ENCODE data around the gene ME3.

ME3 gene
- total RNA-seq, result 0 to 14.1 (median 1.2) reads per million in 9 experiments

- no peaks in the 10 kb centered on the region for H3K9me3 Mint-ChIP-seq
- peak within 1 kb of the TSS; percentile 78 to 82 for H3K4me3 Mint-ChIP-seq
- no peaks in the 10 kb centered on the region for H3K36me3 Mint-ChIP-seq (ENCODE audit: insufficient read depth)
- peaks cover 3 to 9% of the 10 kb centered on the region in 2 donors for H3K4me1 Mint-ChIP-seq (ENCODE audit: low read depth in 2 of 2)
- ATAC-seq (replicated peaks) (peak; percentile 86), DNase-seq (peak; percentile 27 to 51 (median 30))
- peak within 1 kb of the TSS; percentile 27 to 76 for H3K27ac Mint-ChIP-seq
- peaks cover 6 to 43% of the 10 kb centered on the region in 2 donors for H3K27me3 Mint-ChIP-seq
These were observed at the start of gene ME3 for GRCh38 chr11:86672007-86672621. Gene ME3, minus strand, starts transcription at chr11:86672616.

GRCh38 chr11:86722006-86722405, 49.6 kb upstream of the ME3 start:
- no peak for DNase-seq

GRCh38 chr11:86720546-86720945, 48.1 kb upstream of the ME3 start:
- ATAC-seq (replicated peaks) (no peak), DNase-seq (no peak)
- H3K27me3 Mint-ChIP-seq, result peaks cover 20 to 30% of the 10 kb centered on the region in 2 donors
- H3K36me3 Mint-ChIP-seq (ENCODE audit: insufficient read depth), result peaks cover 4% of the 10 kb centered on the region
- H3K9me3 Mint-ChIP-seq, result peaks cover 4 to 14% of the 10 kb centered on the region in 2 donors
- no peak overlapping the region for H3K27ac Mint-ChIP-seq
- H3K4me1 Mint-ChIP-seq (ENCODE audit: low read depth in 2 of 2), result no peaks in the 10 kb centered on the region
- no peak overlapping the region for H3K4me3 Mint-ChIP-seq

More at GRCh38 chr11:86722006-86722405, 49.6 kb upstream of the ME3 start:
- no peak for ATAC-seq (replicated peaks)
- Mint-ChIP-seq H3K27me3 (peaks cover 20 to 30% of the 10 kb centered on the region in 2 donors), H3K9me3 (peaks cover 4 to 14% of the 10 kb centered on the region in 2 donors), H3K4me1 (ENCODE audit: low read depth in 2 of 2) (no peaks in the 10 kb centered on the region), H3K36me3 (ENCODE audit: insufficient read depth) (peaks cover 4% of the 10 kb centered on the region), H3K27ac (no peak overlapping the region), H3K4me3 (no peak overlapping the region)

- ATAC-seq (replicated peaks) (no peak), DNase-seq (no peak)
- Mint-ChIP-seq H3K36me3 (ENCODE audit: insufficient read depth) (peaks cover 4% of the 10 kb centered on the region), H3K4me3 (no peak overlapping the region), H3K4me1 (ENCODE audit: low read depth in 2 of 2) (no peaks in the 10 kb centered on the region), H3K27me3 (peaks cover 20 to 30% of the 10 kb centered on the region in 2 donors), H3K27ac (no peak overlapping the region), H3K9me3 (peaks cover 4 to 14% of the 10 kb centered on the region in 2 donors)
These were observed 47.5 kb upstream of the ME3 start for GRCh38 chr11:86719781-86720463.

GRCh38 chr11:86718999-86719398, 46.6 kb upstream of the ME3 start:
- Mint-ChIP-seq H3K4me3 (no peak overlapping the region), H3K36me3 (ENCODE audit: insufficient read depth) (peaks cover 4% of the 10 kb centered on the region), H3K27me3 (peaks cover 20 to 30% of the 10 kb centered on the region in 2 donors), H3K4me1 (ENCODE audit: low read depth in 2 of 2) (no peaks in the 10 kb centered on the region), H3K27ac (no peak overlapping the region), H3K9me3 (peaks cover 4 to 14% of the 10 kb centered on the region in 2 donors)
- ATAC-seq (replicated peaks), result no peak
- DNase-seq, result no peak

GRCh38 chr11:86718521-86718920, 46.1 kb upstream of the ME3 start:
- no peak overlapping the region for H3K4me3 Mint-ChIP-seq
- peaks cover 4% of the 10 kb centered on the region for H3K36me3 Mint-ChIP-seq (ENCODE audit: insufficient read depth)
- no peak overlapping the region for H3K27ac Mint-ChIP-seq
- ATAC-seq (replicated peaks) (no peak), DNase-seq (no peak)
- peaks cover 4 to 14% of the 10 kb centered on the region in 2 donors for H3K9me3 Mint-ChIP-seq
- peaks cover 20 to 30% of the 10 kb centered on the region in 2 donors for H3K27me3 Mint-ChIP-seq
- H3K4me1 Mint-ChIP-seq (ENCODE audit: low read depth in 2 of 2), result no peaks in the 10 kb centered on the region

GRCh38 chr11:86717817-86718501, 45.5 kb upstream of the ME3 start:
- no peak overlapping the region for H3K27ac Mint-ChIP-seq
- H3K27me3 Mint-ChIP-seq, result peaks cover 20 to 30% of the 10 kb centered on the region in 2 donors
- peaks cover 2 to 14% of the 10 kb centered on the region in 2 donors for H3K9me3 Mint-ChIP-seq
- peaks cover 4% of the 10 kb centered on the region for H3K36me3 Mint-ChIP-seq (ENCODE audit: insufficient read depth)
- H3K4me1 Mint-ChIP-seq (ENCODE audit: low read depth in 2 of 2), result no peaks in the 10 kb centered on the region
- H3K4me3 Mint-ChIP-seq, result no peak overlapping the region
- ATAC-seq (replicated peaks) (no peak), DNase-seq (no peak)

- Mint-ChIP-seq H3K27me3 (peaks cover 9 to 20% of the 10 kb centered on the region in 2 donors), H3K4me1 (ENCODE audit: low read depth in 2 of 2) (no peaks in the 10 kb centered on the region), H3K36me3 (ENCODE audit: insufficient read depth) (no peaks in the 10 kb centered on the region), H3K4me3 (no peak overlapping the region), H3K27ac (no peak overlapping the region), H3K9me3 (peaks cover 0 to 7% of the 10 kb centered on the region in 2 donors)
- DNase-seq, result no peak
- no peak for ATAC-seq (replicated peaks)
These were observed 43.2 kb upstream of the ME3 start for GRCh38 chr11:86715611-86716010.

GRCh38 chr11:86713552-86713951, 41.1 kb upstream of the ME3 start:
- H3K4me3 Mint-ChIP-seq, result no peak overlapping the region
- peaks cover 13 to 18% of the 10 kb centered on the region in 2 donors for H3K27me3 Mint-ChIP-seq
- peaks cover 2 to 10% of the 10 kb centered on the region in 2 donors for H3K9me3 Mint-ChIP-seq
- no peaks in the 10 kb centered on the region for H3K4me1 Mint-ChIP-seq (ENCODE audit: low read depth in 2 of 2)
- no peak for ATAC-seq (replicated peaks)
- DNase-seq, result no peak
- no peak overlapping the region for H3K27ac Mint-ChIP-seq
- H3K36me3 Mint-ChIP-seq (ENCODE audit: insufficient read depth), result no peaks in the 10 kb centered on the region

GRCh38 chr11:86710936-86711335, 38.5 kb upstream of the ME3 start:
- Mint-ChIP-seq H3K27me3 (peaks cover 14 to 27% of the 10 kb centered on the region in 2 donors), H3K36me3 (ENCODE audit: insufficient read depth) (no peaks in the 10 kb centered on the region)
- ATAC-seq (replicated peaks), result no peak

GRCh38 chr11:86708669-86709068, 36.3 kb upstream of the ME3 start:
- DNase-seq (no peak), ATAC-seq (replicated peaks) (no peak)
- Mint-ChIP-seq H3K9me3 (peaks cover 2 to 10% of the 10 kb centered on the region in 2 donors), H3K27ac (no peak overlapping the region), H3K4me3 (no peak overlapping the region), H3K27me3 (peaks cover 28 to 41% of the 10 kb centered on the region in 2 donors), H3K4me1 (ENCODE audit: low read depth in 2 of 2) (no peaks in the 10 kb centered on the region), H3K36me3 (ENCODE audit: insufficient read depth) (no peaks in the 10 kb centered on the region)

More at GRCh38 chr11:86710936-86711335, 38.5 kb upstream of the ME3 start:
- Mint-ChIP-seq H3K27ac (no peak overlapping the region), H3K4me1 (ENCODE audit: low read depth in 2 of 2) (no peaks in the 10 kb centered on the region), H3K4me3 (no peak overlapping the region), H3K9me3 (peaks cover 2 to 10% of the 10 kb centered on the region in 2 donors)
- DNase-seq, result no peak

GRCh38 chr11:86706338-86707131, 34.1 kb upstream of the ME3 start:
- Mint-ChIP-seq H3K27me3 (peaks cover 28 to 41% of the 10 kb centered on the region in 2 donors), H3K27ac (no peak overlapping the region), H3K4me1 (ENCODE audit: low read depth in 2 of 2) (no peaks in the 10 kb centered on the region), H3K36me3 (ENCODE audit: insufficient read depth) (no peaks in the 10 kb centered on the region), H3K4me3 (no peak overlapping the region), H3K9me3 (peaks cover 2 to 10% of the 10 kb centered on the region in 2 donors)
- DNase-seq, result no peak
- ATAC-seq (replicated peaks), result no peak

GRCh38 chr11:86704710-86705109, 32.3 kb upstream of the ME3 start:
- no peak overlapping the region for H3K4me3 Mint-ChIP-seq
- H3K27me3 Mint-ChIP-seq, result peaks cover 18 to 42% of the 10 kb centered on the region in 2 donors
- H3K9me3 Mint-ChIP-seq, result peaks cover 0 to 1% of the 10 kb centered on the region in 2 donors
- ATAC-seq (replicated peaks) (no peak), DNase-seq (no peak)
- H3K36me3 Mint-ChIP-seq (ENCODE audit: insufficient read depth), result no peaks in the 10 kb centered on the region
- H3K27ac Mint-ChIP-seq, result no peak overlapping the region
- no peaks in the 10 kb centered on the region for H3K4me1 Mint-ChIP-seq (ENCODE audit: low read depth in 2 of 2)
